ENCODE data around the gene SOD2.
"Not testable (repeated sequence)": the region's sequence is repeated elsewhere in the genome, so short reads cannot be mapped to it uniquely, and the experiment has no call there.

The SOD2 gene

DNA sequence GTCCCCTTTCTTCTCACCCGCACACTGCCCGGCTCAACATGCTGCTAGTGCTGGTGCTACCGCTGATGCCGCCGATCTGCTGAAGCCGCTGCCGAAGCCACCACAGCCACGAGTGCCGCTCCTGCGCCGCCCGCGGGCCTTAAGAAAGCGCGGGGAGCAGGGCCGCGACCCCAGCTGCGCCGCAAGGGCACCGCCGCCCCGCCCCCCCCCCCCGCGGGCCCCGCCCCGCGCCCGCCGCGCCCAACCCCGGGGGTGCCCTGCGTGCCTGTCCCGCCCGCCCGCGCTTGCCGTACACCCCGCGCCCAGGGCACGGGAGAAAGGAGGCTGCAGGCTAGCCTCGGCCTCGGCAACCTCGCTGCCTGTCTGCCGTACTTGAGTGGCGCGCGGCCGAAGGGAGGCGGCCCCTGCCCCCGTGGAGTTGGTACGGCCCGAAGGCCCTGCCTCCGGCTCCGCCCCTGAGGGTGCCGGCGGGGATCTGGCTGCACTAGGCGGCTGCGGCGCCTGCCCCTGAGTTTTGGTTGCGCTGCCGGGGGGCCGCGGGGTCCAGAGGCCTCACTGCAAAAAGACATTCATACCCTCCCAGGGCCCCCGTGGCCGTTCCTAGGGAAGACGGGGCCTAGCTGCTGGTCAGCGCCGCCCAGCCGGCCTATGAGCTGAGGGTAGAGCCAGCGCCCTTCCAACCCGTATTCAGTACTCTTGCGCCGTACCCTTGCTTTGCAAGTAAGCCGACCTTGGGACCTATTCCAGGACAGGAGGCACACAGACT is at the start of gene SOD2:
Gene SOD2, minus strand, starts transcription at position 114 of the 766 bp plus-strand sequence. Its CDS starts 74 bp downstream, at position 40.
- no peak for DNase-seq (ENCODE audit: low read depth)
- TF ChIP-seq, protein P1, sequence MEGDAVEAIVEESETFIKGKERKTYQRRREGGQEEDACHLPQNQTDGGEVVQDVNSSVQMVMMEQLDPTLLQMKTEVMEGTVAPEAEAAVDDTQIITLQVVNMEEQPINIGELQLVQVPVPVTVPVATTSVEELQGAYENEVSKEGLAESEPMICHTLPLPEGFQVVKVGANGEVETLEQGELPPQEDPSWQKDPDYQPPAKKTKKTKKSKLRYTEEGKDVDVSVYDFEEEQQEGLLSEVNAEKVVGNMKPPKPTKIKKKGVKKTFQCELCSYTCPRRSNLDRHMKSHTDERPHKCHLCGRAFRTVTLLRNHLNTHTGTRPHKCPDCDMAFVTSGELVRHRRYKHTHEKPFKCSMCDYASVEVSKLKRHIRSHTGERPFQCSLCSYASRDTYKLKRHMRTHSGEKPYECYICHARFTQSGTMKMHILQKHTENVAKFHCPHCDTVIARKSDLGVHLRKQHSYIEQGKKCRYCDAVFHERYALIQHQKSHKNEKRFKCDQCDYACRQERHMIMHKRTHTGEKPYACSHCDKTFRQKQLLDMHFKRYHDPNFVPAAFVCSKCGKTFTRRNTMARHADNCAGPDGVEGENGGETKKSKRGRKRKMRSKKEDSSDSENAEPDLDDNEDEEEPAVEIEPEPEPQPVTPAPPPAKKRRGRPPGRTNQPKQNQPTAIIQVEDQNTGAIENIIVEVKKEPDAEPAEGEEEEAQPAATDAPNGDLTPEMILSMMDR (IDR thresholded peaks at IDR 0.05; ENCODE audit: control insufficient read depth, insufficient read depth, low read depth, low read length, missing control alignments), result no peak
- peak within 1 kb of the TSS; percentile 75 for H3K4me3 ChIP-seq (ENCODE audit: control insufficient read depth, low read depth, low read length)

DNA sequence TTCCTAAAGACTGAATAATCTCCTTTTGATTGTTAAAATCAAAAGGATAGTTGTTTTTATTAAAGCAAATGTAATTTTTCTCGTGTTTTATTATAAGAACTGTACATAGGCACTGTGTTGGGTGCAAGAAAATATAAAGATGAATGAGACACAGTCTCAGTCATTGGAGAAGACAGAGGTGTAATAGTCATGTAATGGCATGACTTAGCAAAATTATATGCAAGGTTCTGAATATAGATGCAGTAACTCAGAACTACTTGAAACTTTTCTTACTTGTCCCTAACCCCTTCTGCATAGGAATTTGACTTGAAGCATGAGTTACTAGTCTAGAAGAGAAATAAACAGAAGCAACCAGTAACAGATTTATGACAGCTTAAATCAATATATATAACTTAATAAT is 49.1 kb upstream of the SOD2 start:
- H3K4me3 ChIP-seq (ENCODE audit: control insufficient read depth, low read depth, low read length), result no peak overlapping the region
- DNase-seq (ENCODE audit: low read depth), result no peak
- TF ChIP-seq, protein P1 (IDR thresholded peaks at IDR 0.05; ENCODE audit: control insufficient read depth, insufficient read depth, low read depth, low read length, missing control alignments), result no peak

DNA sequence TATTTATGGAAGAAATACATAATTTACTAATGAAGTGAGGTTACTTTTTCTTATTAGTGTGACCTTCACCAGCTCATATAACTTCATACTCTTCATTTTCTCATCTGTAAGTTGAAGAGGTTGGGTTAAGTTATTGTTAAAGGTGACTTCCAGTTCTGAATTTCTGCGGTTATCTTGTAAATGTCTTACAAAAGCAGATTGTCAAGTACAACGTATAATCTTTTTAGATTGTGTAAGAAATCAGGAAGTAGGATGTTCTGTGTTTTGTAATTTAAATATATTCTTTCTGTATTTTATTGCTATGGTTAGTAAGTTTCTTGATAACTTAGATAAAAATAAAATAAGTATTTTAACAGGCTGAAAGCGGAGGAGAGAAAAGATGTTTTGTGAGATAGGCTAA is 46.3 kb upstream of the SOD2 start:
- H3K4me3 ChIP-seq (ENCODE audit: control insufficient read depth, low read depth, low read length), result no peak overlapping the region
- TF ChIP-seq, protein P1 (IDR thresholded peaks at IDR 0.05; ENCODE audit: control insufficient read depth, insufficient read depth, low read depth, low read length, missing control alignments), result no peak
- DNase-seq (ENCODE audit: low read depth), result no peak

DNA sequence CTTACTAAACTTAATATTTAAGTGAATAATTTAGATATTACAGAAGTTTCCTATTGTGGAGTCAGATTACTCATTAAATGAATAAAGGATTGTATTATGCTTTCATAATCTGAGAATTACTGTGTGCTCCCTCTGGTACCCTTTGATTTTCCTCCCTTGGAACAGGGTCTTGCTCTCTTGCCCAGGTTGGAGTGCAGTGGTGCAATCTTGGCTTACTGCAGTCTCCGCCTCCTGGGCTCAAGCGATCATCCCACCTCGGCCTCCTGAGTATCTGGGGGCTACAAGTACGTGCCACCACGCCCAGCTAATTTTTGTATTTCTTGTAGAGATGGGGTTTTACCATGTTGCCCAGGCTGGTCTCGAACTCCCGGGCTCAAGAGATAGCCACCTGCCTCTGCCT is 43.9 kb upstream of the SOD2 start:
- TF ChIP-seq, protein P1 (IDR thresholded peaks at IDR 0.05; ENCODE audit: control insufficient read depth, insufficient read depth, low read depth, low read length, missing control alignments), result no peak
- H3K4me3 ChIP-seq (ENCODE audit: control insufficient read depth, low read depth, low read length), result no peak overlapping the region
- DNase-seq (ENCODE audit: low read depth), result no peak

DNA sequence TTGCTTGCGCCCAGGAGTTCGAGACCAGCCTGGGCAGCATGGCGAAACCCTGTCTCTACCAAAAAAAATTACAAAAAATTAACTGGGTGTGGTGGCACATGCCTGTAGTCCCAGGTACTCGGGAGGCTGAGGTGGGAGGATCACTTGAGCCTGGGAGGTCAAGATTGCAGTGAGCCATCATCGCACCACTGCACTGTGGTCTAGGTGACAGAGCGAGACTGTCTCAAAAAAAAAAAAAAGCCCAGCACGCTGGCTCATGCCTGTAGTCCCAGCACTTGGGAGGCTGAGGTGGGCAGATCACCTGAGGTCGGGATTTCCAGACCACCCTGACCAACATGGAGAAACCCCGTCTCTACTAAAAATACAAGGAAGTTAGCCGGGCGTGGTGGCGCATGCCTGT is 40.4 kb upstream of the SOD2 start:
- not testable (repeated sequence) for DNase-seq (ENCODE audit: low read depth); H3K4me3 ChIP-seq (ENCODE audit: control insufficient read depth, low read depth, low read length)

DNA sequence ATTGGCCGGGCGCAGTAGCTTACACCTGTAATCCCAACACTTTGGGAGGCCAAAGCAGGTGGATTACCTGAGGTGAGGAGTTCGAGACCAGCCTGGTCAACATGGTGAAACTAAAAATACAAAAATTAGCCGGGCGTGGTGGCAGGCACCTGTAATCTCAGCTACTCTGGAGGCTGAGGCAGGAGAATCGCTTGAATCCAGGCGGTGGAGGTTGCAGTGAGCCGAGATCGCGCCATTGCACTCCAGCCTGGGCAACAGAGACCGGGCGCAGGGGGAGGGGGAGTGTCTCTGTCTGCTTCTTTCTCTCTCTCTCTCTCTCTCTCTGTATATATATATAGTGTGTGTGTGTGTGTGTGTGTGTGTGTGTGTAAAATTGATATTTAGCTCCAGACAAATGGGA is 39.5 kb upstream of the SOD2 start:
- DNase-seq (ENCODE audit: low read depth); H3K4me3 ChIP-seq (ENCODE audit: control insufficient read depth, low read depth, low read length): not testable (repeated sequence)

DNA sequence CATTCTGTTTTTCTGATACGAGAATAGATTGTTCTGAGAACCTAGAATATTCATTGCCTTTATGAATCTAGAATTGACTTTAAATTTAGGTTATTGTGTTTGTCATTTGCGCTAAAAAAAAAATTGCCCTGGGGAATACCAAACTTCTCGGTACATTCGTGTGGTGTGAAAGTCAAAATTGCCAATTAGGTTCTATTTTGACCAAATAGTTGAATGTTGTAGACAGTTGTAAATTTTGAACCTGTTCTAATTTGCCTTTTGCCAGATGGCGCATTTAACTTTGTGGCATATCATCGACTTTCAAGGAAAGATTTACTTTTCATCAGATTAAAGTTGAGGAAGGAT is 37.3 kb upstream of the SOD2 start:
- DNase-seq (ENCODE audit: low read depth), result no peak
- H3K4me3 ChIP-seq (ENCODE audit: control insufficient read depth, low read depth, low read length), result no peak overlapping the region
- TF ChIP-seq, protein P1 (IDR thresholded peaks at IDR 0.05; ENCODE audit: control insufficient read depth, insufficient read depth, low read depth, low read length, missing control alignments), result no peak

All from AG09309 (cell line).